SIG-M5 treated with dmso at 0.1 percent for 504 hours (cell line): ENCODE data around the gene SLC41A1.
A peak's percentile ranks its signal among the peaks of the same experiment; 100 is the strongest.
"Not testable (repeated sequence)": the region's sequence is repeated elsewhere in the genome, so short reads cannot be mapped to it uniquely, and the experiment has no call there.

Experiments used
- DNase-seq: peaks from one replicate; lab custom pipeline; 2025; ENCODE audit not compliant: unreplicated experiment; lab: John Stamatoyannopoulos, UW

Gene SLC41A1

DNA sequence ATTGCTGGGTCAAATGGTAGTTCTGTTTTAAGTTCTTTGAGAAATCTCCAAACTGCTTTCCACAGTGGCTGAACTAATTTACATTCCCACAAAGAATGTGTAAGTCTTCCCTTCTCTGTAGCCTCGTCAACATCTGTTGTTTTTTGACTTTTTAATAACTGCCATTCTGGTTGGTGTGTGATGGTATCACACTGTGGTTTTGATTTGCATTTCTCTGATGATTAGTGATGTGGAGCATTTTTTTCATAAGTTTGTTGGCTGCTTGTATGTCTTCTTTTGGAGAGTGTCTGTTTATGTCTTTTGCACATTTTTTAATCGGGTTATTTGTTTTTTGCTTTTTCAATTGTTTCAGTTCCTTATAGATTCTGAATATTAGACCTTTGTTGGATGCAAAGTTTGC is 10.3 kb upstream of the SLC41A1 start:
- DNase-seq, result not testable (repeated sequence)

GRCh38 chr1:205822397-205822796 is 9.4 kb upstream of the SLC41A1 start:
- no peak for DNase-seq

DNA sequence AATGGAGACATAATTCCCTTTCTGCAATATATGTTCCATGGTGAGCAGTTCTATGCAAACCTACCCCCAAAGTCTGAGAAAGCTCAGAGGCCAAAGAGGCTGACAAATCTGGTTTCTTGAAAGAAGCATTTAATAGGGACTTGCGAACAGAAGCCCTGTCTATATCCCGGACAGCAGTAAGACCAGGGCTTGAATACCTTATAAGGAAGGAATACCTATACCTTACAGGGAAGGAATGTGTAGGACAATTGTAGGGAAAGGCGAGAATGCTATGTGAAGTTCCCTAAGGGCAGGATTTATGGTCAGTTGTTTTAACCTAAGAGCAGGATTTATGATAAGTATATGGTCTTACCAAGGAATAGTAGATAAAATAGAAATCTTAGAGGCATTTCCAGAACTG is 5.0 kb upstream of the SLC41A1 start:
- DNase-seq, result no peak

GRCh38 chr1:205817364-205817763 is 4.4 kb upstream of the SLC41A1 start:
- no peak for DNase-seq

DNA sequence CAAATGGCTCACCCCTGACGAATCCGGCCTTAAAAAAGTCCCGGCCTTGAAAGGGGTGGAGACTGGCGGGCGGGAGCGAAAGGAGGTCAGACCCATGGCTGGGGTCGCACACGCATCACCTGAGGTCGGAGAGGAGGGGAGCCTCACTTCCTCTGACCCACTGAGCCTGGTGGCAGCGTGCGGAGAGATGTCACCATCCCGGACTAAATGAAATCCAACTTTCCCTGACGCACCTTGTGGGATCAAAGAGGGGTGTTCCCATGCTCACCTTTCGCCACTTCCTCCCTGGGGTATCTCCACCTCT is 709 bp upstream of the SLC41A1 start:
- no peak for DNase-seq

GRCh38 chr1:205812271-205812877 is 624 bp downstream of the SLC41A1 start:
- no peak for DNase-seq

DNA sequence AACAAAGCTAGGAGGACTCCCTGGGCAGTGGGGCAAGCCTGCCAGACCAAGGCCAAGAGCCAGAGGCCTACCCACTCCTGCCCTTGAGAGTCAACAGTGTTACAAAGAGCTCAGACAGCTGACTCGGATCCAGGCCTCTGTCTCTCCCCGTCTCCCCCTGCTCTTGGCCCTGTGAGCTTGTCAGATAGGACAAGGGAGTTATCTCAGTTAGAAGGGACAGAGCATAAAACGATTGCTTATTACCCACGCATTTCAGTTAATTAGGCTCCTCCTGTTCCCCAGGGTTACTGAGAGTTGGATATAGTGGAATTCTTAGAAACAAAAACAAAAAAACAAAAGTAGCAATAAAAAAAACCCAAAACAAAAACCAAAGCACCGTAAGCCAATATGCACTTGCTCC is 1.3 kb downstream of the SLC41A1 start:
- no peak for DNase-seq

DNA sequence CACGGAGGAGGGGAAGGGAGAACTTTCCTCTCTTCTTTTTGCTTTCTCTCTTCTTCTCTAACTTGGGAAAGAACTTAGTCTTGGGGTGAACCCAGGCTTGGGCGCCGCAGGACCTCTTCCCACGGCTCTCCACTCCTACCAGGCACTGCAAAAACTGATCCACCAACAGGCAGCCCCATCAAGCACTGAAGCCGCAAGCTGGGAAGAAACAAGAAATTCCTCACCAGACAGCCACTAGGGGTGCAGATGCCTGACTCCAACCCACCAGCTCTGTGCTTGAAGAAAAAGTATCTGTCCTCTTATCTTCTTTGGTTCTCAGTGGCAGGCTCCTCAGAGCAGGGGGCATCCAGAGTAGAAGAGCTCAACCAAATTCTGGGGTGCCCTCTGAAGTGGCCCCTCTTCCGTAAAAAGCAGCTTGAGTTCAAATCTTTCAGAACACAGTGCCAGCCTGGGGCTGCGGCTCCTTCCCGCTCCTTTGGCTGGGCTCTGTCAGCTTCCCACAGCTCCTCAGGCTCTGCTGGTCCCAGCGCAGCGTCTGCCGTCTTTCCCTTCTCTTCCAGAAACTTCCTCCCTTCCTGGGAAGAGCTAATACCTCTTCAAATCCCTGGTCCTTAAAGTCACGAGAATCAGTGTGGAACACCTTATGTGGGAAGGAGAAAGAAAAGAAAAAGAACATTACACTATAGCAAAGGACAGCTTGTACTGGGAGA is 2.4 kb downstream of the SLC41A1 start:
- DNase-seq, result peak; percentile 45

DNA sequence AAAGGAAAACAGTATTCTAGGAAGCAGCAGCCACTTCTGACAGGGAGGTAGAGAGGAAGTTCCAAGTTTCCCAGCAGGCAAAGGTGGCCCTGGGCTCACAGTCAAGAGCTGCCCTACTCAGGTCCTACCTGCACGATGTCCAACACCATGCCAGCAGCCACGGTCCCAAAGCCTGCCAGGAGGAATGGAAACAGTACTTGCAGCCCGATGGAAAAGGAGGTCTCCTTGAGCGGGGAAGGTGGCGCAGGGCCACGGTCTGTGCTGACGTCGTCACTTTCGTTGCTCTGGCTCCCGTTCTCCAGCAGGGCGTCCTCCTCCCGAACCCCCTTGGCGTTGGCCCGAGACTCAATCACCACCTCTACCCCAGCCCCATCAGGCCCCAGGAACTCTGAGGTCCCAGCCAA is 3.1 kb downstream of the SLC41A1 start:
- DNase-seq, result no peak

- DNase-seq, result no peak
Measured at GRCh38 chr1:205809469-205809868, 3.5 kb downstream of the SLC41A1 start.

GRCh38 chr1:205805082-205805711 is 7.8 kb downstream of the SLC41A1 start:
- no peak for DNase-seq

- no peak for DNase-seq
Measured at GRCh38 chr1:205804605-205805004, 8.4 kb downstream of the SLC41A1 start.

DNA sequence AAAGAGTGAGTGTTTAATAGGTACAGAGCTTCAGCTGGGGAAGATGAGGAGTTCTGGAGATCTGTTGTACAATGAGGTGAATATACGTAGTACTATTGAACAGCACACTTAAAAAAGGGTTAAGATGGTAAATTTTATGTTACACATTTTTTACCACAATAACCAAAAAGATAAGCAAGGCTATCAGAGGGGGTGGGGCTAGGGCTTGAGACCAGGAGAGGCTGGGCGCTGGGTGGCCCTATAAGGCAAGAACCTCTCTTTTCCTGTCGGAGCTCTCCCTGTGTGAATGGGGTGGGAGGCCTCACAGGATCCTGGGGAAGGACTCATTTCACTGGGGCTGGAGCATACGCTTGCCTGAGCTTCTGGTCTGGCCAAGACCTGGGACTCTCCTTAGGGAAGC is 9.0 kb downstream of the SLC41A1 start:
- DNase-seq, result no peak

GRCh38 chr1:205802060-205802459 is 10.9 kb downstream of the SLC41A1 start:
- no peak for DNase-seq

- no peak for DNase-seq
Measured at GRCh38 chr1:205800981-205801703, 11.9 kb downstream of the SLC41A1 start.

GRCh38 chr1:205800427-205800826 is 12.6 kb downstream of the SLC41A1 start:
- DNase-seq, result no peak

DNA sequence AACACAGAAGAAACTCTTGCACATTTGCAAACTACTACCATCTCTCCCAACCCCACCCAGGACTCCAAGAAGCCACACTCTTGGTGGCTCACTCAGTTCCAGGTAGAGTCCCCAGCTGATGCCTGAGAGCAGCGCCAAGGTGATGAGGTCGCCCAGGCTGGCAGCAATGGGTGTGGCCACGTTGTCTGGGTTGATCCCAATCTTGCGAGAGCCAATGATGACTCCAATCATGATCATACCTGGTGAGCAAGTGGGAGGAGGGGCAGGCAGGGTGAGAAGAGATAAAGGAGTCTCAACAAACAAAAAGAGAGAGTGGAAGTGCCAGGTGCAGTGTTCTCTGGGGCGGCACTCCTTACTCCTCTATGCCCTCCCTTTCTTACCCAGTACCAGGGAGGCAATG is 14.4 kb downstream of the SLC41A1 start:
- DNase-seq, result no peak

- no peak for DNase-seq
Measured at GRCh38 chr1:205797168-205797567, 15.8 kb downstream of the SLC41A1 start.

DNA sequence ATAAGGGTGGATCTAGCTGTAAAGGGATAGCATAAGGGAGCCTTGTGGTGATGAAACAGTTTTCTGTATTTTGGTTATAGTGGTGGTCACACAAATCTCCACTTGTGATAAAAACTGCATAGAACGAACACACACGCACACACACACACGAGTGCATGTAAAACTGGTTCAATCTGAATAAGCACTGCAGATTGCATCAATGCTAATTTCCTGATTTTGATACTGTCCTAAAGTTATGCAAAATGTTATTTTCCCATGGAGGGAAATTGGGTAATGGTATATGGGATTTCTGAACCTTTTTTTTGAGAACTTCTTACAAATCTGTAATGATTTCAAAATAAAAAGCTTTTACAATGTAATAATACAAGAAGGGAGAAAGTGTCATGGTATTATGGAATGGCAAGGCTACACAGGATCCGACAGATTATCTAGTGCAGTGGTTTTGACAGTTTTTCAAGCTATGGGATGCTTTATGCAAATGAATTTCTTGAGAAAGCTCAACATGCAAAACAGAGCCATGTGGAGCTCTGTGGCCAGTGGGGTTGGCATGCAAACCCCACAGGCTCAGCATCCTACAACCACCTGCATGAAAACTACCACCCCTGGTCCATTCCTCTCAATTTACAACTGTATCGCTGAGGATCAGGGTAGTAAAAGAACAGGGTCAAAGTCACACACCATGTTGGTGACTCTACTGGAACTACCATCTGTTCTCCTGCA is 18.8 kb downstream of the SLC41A1 start:
- no peak for DNase-seq

DNA sequence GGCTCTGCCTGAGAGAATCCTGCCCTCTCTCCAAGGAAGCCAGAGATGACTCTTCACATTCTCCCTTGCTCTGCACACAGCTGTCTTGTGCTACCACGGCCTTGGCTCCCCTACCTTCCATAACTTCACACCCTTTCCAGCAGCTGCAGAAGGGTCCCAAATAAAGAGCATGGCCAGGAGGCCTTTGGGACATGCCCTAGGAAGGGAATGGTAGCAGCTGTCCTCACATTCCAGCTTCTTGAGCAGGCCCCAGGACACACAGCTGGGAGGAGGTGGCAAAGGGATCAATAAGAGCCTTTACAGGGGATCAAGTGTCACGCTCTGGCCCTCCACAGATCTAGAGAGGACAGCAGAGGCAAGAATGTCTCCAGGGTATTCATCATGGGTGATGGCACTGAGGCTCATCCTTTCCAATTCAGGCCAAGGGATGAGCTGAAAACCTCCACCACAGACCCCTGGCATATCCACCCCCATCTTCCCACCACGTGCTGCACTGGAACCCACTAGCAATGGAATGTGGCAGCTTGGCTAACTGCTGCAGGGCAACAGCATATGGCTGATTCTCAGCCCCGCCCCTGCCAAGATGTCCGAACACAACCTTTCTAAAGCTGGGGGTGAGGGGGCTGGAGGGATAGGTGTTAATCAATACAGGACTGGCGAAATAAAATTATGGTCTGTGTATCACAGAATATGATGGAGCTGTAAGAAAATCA is 19.9 kb downstream of the SLC41A1 start:
- DNase-seq, result no peak

GRCh38 chr1:205792481-205792881 is 20.5 kb downstream of the SLC41A1 start:
- DNase-seq, result no peak
